ACC112 (cell line): ENCODE data around the gene TYW1B.
"Not testable (repeated sequence)": the region's sequence is repeated elsewhere in the genome, so short reads cannot be mapped to it uniquely, and the experiment has no call there.

ENCODE experiments used
- H2AFZ ChIP-seq: fragments of 200-600 bp; sonication (generic); one replicate; pipeline ENCODE4 v1.6.0; 2017; ENCODE audit warnings: antibody characterized with exemption, low read length; ENCODE audit not compliant: unreplicated experiment
- H3K27ac ChIP-seq: fragments of 200-600 bp; sonication (generic); 2 replicates; pipeline ENCODE4 v1.5.1; 2014; ENCODE audit warnings: low read depth, mild to moderate bottlenecking, antibody characterized with exemption, low read length, moderate library complexity
- H3K27me3 ChIP-seq: fragments of 200-600 bp; sonication (generic); 2 replicates; pipeline ENCODE4 v1.6.1; 2014; ENCODE audit warnings: mild to moderate bottlenecking, antibody characterized with exemption, low read length, moderate library complexity, mixed read lengths; ENCODE audit not compliant: insufficient read depth
- H3K36me3 ChIP-seq: fragments of 200-600 bp; sonication (generic); 2 replicates; pipeline ENCODE4 v1.6.1; 2016; ENCODE audit warnings: mild to moderate bottlenecking, antibody characterized with exemption, low read length, moderate library complexity, mixed read lengths; ENCODE audit not compliant: insufficient read depth
- H3K4me1 ChIP-seq: fragments of 200-600 bp; sonication (generic); one replicate; pipeline ENCODE4 v1.6.1; 2016; ENCODE audit warnings: low read length, mixed read lengths; ENCODE audit not compliant: insufficient read depth, unreplicated experiment, control insufficient read depth
- H3K4me3 ChIP-seq: fragments of 200-600 bp; sonication (generic); 2 replicates; pipeline ENCODE4 v1.5.1; 2014; ENCODE audit warnings: mild to moderate bottlenecking, low read depth, low read length
- H3K79me2 ChIP-seq: fragments of 200-600 bp; sonication (generic); one replicate; pipeline ENCODE4 v1.6.0; 2016; ENCODE audit warnings: low read length; ENCODE audit not compliant: control insufficient read depth, unreplicated experiment, insufficient read depth

TYW1B gene

DNA sequence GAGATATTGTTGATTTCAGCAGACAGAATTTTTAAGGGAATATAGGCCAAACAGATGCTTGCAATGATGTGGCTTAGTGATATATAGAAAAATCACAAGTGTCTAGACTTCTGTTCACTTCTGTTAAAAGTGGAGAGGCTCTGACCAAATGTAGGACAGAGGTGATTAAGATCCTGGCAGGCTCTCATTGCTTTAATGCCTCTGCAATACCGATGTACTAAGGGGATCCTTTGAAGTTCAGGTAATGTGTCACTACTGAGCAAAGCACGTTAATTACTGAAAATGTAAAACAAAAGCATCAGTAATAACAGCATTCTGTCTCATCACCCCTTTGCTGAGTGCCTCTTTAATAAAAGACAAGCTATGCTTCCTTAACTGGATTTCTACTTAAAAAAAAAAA is 131.4 kb downstream of the TYW1B start:
- not testable (repeated sequence) for H3K36me3 ChIP-seq, H3K27ac ChIP-seq, H3K4me3 ChIP-seq, H2AFZ ChIP-seq, H3K27me3 ChIP-seq, H3K4me1 ChIP-seq, H3K79me2 ChIP-seq

DNA sequence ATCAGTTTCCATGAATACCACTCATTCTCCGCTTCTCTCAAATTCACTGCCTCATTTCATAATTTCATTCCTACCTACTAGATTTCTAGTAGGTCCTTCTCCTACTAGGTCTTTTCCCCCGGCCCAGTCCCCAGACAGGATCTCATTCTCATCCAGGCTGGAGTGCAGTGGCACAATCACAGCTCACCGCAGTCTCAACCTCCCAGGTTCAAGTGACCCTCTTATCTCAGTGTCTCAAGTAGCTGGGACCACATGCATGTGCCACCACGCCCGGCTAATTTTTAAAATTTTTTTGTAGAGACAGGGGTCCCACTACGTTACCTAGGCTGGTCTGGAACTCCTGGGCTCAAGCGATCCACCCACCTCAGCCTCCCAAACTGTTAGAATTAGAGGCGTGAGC is 132.5 kb downstream of the TYW1B start:
- H3K4me1 ChIP-seq, H3K27me3 ChIP-seq, H3K27ac ChIP-seq, H3K4me3 ChIP-seq, H2AFZ ChIP-seq, H3K79me2 ChIP-seq, H3K36me3 ChIP-seq: not testable (repeated sequence)

DNA sequence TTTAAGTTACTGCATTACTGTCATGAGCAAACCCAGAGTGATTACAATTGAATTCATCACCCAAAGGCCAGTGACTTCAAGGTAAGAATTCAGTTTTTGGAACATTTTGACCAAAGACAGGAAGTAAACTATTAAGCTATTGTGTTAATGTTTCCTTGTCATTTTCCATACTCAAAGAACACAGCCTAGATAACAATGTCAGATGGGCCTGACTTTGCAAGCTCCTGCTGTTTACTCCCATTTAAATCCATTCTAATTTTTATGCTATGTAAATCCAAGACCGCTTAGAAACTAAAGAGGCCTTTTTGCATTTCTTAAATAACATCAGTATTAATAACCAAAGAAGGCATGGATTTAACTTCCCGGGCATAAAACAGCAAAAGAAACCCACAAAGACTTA is 136.6 kb downstream of the TYW1B start:
- not testable (repeated sequence) for H3K4me3 ChIP-seq, H3K79me2 ChIP-seq, H3K27ac ChIP-seq, H3K36me3 ChIP-seq, H3K4me1 ChIP-seq, H2AFZ ChIP-seq, H3K27me3 ChIP-seq

DNA sequence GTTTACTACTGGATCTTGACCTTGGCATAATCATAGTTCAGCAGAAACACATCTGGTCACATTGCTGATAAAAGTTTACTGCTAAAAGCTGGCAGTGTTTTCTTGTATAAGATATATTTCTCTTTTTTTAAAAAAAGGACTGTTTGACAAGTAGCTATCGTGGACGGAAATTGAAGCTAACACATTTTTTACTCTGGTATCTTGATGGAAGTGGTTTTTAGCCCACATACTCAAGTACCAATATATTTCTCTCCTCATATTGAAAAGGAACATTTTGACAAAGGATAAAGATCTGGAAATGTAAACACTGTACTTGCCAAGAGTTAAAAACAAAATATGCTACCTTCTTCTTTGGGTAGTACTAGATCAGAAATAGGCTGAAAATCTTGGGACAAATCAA is 137.8 kb downstream of the TYW1B start:
- not testable (repeated sequence) for H2AFZ ChIP-seq, H3K79me2 ChIP-seq, H3K36me3 ChIP-seq, H3K4me3 ChIP-seq, H3K27me3 ChIP-seq, H3K4me1 ChIP-seq, H3K27ac ChIP-seq

DNA sequence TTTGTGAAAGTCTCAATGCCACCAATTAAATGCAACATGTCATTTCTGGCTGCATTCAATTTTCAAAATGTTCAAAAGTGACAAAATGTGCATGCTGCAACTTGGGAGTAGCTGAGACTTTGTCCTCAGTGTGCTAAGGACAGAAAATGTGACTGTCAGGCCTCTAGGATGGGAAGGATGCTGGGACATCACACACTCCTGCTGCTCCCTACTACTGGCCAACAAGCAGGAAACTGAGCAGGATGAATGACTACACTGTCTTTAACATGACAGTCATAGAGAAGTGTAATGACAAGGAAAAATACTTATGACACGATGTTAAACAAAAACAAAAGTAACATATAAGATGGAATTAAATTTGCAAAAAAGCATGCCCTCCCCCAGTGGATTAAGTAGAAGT is 138.7 kb downstream of the TYW1B start:
- H3K4me3 ChIP-seq, H3K27ac ChIP-seq, H2AFZ ChIP-seq: not testable (repeated sequence)

DNA sequence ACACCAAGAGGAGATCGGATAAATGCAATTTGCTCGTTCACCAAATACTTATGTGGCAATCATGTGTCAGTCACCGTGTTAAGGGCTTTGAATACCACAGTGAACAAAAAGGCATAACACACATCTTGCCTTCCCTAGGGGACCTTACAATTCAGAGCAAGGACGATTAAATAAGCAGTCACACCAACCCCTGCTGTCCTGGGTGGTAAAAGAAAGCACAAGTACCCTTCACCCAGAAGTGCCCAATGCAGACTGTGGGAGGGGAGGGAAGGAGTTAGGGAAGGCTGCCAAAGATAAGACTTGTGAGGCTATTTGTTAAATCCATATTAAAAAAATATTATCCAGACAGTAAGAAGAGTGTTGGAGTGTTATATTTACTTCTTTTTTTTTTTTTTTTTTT is 146.8 kb downstream of the TYW1B start:
- H2AFZ ChIP-seq, H3K36me3 ChIP-seq, H3K27me3 ChIP-seq, H3K27ac ChIP-seq, H3K79me2 ChIP-seq, H3K4me3 ChIP-seq: not testable (repeated sequence)
- H3K4me1 ChIP-seq = peaks cover 16% of the 10 kb centered on the region

More for the DNA sequence above, 138.7 kb downstream of the TYW1B start:
- not testable (repeated sequence) for H3K36me3 ChIP-seq, H3K27me3 ChIP-seq, H3K4me1 ChIP-seq, H3K79me2 ChIP-seq

DNA sequence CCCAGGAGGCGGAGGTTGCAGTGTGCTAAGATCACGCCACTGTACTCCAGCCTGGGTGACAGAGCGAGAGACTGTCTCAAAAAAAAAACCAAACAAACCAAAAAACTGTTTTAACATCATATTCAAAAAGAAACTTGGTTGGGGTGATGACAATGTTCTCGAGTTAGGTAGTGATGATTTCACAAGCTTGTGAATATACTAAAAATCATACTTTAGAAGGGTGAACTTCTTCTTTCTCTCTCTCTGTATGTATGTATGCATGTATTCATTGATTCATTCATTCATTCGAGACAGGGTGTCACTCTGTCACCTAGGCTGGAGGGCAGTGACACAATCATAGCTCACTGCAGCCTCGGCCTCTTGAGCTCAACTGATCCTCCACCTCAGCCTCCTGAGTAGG is 151.1 kb downstream of the TYW1B start:
- H3K27ac ChIP-seq, H3K4me1 ChIP-seq, H3K36me3 ChIP-seq, H3K4me3 ChIP-seq, H3K27me3 ChIP-seq, H3K79me2 ChIP-seq, H2AFZ ChIP-seq: not testable (repeated sequence)

DNA sequence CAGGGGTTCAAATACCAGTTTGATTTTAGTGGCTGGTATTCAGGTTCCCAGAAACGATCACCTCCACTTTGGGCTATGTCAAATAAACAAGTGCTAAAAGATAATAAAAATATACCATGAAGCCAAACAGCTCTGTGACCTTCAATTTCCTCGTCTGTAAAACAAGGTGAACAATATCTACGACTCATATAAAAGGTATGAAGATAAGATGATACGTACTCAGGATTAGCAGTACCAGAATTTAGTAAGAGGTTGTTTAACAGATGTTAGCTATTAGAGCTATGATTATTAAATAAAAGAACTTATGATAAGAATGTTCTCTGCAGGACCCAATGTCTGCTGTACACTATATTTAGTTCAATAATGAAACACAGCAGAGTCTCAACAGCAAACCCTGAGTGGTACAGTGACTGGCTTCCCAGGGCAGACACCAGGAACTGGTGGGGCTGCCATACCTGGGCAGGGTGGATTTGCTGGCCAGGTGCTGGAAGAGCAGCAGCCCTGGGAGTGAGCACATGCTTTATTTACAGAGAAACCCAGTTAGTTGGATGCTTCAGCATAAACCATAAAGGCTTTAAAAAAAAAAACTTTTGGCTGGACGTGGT is 151.8 kb downstream of the TYW1B start:
- not testable (repeated sequence) for H3K27me3 ChIP-seq, H3K36me3 ChIP-seq, H3K4me1 ChIP-seq, H3K4me3 ChIP-seq, H2AFZ ChIP-seq, H3K79me2 ChIP-seq, H3K27ac ChIP-seq

DNA sequence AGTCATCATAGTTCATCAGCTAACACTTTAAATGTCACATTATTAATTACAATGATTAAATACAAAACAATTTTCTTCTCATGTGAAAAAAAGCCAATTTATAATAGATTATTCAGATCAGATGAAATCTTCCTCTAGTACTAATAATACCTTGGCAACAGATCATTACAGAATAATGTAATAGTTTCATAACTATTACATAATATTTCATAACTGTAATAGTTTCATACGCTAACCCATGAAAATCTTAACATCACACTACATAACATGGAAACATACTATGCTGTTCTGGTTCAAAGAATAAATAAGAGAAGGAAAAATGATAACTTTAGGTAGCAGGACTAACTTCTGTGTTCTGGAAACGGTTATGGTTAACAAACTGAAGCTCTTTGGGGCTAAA is 152.3 kb downstream of the TYW1B start:
- not testable (repeated sequence) for H2AFZ ChIP-seq, H3K36me3 ChIP-seq, H3K27me3 ChIP-seq, H3K79me2 ChIP-seq, H3K27ac ChIP-seq, H3K4me3 ChIP-seq, H3K4me1 ChIP-seq

DNA sequence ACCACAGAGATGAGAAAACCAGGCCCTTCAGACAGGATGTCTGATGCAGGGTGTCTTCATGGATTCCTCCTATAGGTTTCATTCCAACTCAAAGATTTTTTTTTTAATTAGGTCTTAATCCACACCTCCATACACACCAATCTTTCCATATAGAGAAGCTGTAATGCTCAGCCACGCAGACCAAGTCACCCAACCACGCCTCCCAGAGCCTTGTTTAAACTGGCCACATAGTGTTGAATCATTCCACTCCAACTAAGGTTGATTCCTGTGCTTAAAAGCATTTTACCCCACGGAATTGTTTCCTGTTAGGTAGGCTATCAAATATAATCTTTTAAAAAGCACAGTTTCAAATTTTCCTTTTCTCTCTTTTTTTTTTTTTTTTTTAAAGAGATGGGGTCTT is 153.6 kb downstream of the TYW1B start:
- no peaks in the 10 kb centered on the region for H3K4me1 ChIP-seq
- H3K36me3 ChIP-seq = no peaks in the 10 kb centered on the region
- no peaks in the 10 kb centered on the region for H3K79me2 ChIP-seq
- H3K4me3 ChIP-seq = no peak overlapping the region
- no peaks in the 10 kb centered on the region for H3K27me3 ChIP-seq
- no peak overlapping the region for H3K27ac ChIP-seq
- no peak overlapping the region for H2AFZ ChIP-seq

DNA sequence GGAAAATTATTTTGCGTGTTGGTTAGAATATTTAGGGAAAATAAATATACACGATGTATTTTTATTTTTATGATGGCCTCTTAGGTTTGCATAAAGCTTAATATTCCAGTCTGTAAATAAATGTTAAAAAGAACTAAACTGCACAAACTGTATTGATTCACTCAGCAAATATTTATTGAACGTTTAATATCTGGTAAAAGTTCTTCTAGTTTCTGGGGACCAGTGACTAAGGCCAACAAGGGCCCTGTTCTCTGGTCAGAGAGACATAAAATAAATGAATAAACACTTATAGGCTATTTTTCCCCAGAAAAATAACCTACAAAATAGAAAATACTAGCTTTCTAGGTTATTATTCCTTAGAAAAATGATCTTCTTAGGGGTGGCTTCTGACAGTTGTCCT is 157.2 kb downstream of the TYW1B start:
- not testable (repeated sequence) for H3K27ac ChIP-seq, H3K36me3 ChIP-seq, H3K4me1 ChIP-seq, H3K4me3 ChIP-seq, H3K27me3 ChIP-seq, H3K79me2 ChIP-seq, H2AFZ ChIP-seq

DNA sequence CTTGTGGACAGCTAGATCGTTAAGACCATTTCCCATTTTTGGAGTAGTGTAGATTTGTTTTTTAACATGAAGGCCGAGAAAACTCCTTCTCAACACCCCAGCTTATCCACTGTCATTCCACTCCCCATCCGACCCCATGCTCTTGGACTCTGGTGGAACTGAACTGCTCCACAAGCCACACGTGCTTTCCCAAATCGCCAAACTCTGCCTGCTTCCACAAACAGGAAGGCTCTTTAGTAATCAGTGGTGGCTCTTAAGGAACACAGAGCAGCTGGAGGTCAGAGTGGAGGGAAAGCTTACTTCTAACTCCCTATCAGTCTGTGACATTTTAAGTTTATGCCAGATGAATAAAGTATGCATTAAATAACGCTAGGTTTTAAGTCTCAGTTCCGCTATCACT is 159.6 kb downstream of the TYW1B start:
- H3K36me3 ChIP-seq, H3K4me3 ChIP-seq, H3K27ac ChIP-seq, H3K79me2 ChIP-seq, H3K4me1 ChIP-seq, H2AFZ ChIP-seq, H3K27me3 ChIP-seq: not testable (repeated sequence)
